Limb (tissue), 2 donors: ENCODE data around the gene LONRF3.
"Not testable (repeated sequence)": the region's sequence is repeated elsewhere in the genome, so short reads cannot be mapped to it uniquely, and the experiment has no call there.

ENCODE experiments used
- DNase-seq, 2 donors: peaks; one replicate each; pipeline ENCODE4 v3.0.0-alpha.2; 2016; ENCODE audit errors: extremely low spot score in 2 of 2

The LONRF3 gene

GRCh38 chrX:118983513-118983912 is 9.1 kb downstream of the LONRF3 start:
- no peak for DNase-seq

- no peak for DNase-seq
Observed at GRCh38 chrX:118988911-118989310, 14.5 kb downstream of the LONRF3 start.

GRCh38 chrX:118989886-118990285 is 15.5 kb downstream of the LONRF3 start:
- no peak for DNase-seq

GRCh38 chrX:118990512-118991227 is 16.3 kb downstream of the LONRF3 start:
- no peak for DNase-seq

- not testable (repeated sequence) for DNase-seq
Observed at GRCh38 chrX:118992441-118993121, 18.2 kb downstream of the LONRF3 start.

GRCh38 chrX:119003462-119003861 is 29.0 kb downstream of the LONRF3 start:
- DNase-seq, result no peak

GRCh38 chrX:119004920-119005524 is 30.6 kb downstream of the LONRF3 start:
- DNase-seq, result peak; percentile 8 to 63

- DNase-seq, result no peak
Observed at GRCh38 chrX:119007189-119007770, 32.9 kb downstream of the LONRF3 start.

GRCh38 chrX:119008110-119008744 is 33.8 kb downstream of the LONRF3 start:
- peak; percentile 30 to 50 for DNase-seq

- no peak for DNase-seq
Observed at GRCh38 chrX:119009071-119009470, 34.7 kb downstream of the LONRF3 start.

- no peak for DNase-seq
Observed at GRCh38 chrX:119010491-119010890, 36.1 kb downstream of the LONRF3 start.

GRCh38 chrX:119013164-119013563 is 38.7 kb downstream of the LONRF3 start:
- no peak for DNase-seq

GRCh38 chrX:119015407-119016237 is 41.2 kb downstream of the LONRF3 start:
- DNase-seq, result peak in 1 of 2 donors; percentile 3

- no peak for DNase-seq
Observed at GRCh38 chrX:119017077-119017476, 42.7 kb downstream of the LONRF3 start.

GRCh38 chrX:119025900-119026299 is 51.5 kb downstream of the LONRF3 start:
- DNase-seq, result no peak

GRCh38 chrX:119026344-119026743 is 51.9 kb downstream of the LONRF3 start:
- not testable (repeated sequence) for DNase-seq

- not testable (repeated sequence) for DNase-seq
Observed at GRCh38 chrX:119027960-119028732, 53.7 kb downstream of the LONRF3 start.

- DNase-seq, result no peak
Observed at GRCh38 chrX:119028733-119029330, 54.4 kb downstream of the LONRF3 start.

GRCh38 chrX:119029656-119030055 is 55.2 kb downstream of the LONRF3 start:
- DNase-seq, result not testable (repeated sequence)

- no peak for DNase-seq
Observed at GRCh38 chrX:119030990-119031389, 56.6 kb downstream of the LONRF3 start.
